GM19238 (cell line): ENCODE measurements around the gene ZMYND11.
"Not testable (repeated sequence)": the region's sequence is repeated elsewhere in the genome, so short reads cannot be mapped to it uniquely, and the experiment has no call there.

Experiments used
- DNase-seq: peaks from one replicate; pipeline ENCODE4 v3.0.0; 2011; ENCODE audit warnings: low spot score; ENCODE audit not compliant: insufficient read length

The ZMYND11 gene

DNA sequence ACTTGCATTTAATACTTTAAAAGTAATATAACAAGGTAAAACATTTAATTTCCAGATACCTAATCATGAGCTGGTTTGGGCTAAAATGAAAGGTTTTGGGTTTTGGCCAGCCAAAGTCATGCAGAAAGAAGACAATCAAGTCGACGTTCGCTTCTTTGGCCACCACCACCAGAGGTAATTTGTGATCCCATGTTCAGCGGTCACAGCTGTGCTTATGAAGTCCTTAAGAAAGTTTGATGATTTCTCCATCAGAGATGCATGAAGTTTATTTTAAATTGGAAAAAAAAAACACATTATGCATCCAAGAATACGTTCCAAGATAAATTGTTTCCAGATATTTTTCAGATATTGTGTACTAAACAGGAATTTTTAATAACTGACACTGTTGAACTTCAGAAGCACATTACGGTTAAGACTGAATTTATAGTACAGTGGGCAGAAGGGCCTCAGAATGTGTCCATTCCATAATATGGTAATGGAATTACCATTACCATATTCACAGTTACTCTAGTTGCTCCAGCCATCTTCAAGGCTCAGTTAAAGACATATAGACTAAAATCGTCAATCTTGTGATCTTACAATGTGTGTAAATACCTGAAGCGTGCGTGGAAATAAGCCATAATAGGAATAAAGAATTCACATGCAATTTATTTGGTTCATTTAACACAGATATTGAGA lies 106.8 kb downstream of the ZMYND11 start:
- no peak for DNase-seq

DNA sequence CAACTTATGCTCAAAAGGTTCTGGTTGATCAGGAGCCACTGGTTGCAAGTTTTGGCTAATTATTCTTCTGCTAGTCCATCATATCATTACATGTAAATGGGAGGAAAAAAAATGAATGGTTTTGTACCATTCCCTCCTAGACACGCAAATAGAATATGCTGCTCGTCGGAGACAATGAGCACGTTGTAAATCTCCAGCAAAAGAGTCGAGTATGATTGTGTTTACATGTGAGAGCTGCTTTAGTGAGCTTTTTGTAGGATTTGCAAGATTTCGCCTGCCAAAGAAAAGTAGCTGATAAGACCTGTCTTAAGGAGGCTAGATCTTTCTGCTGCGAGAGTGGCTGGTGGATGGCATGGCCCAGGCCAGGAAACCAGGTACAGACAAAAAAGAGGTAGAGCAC lies 109.0 kb downstream of the ZMYND11 start:
- DNase-seq: no peak

GRCh38 chr10:246431-246830 lies 111.2 kb downstream of the ZMYND11 start:
- DNase-seq: no peak

- DNase-seq: no peak
These were observed 112.2 kb downstream of the ZMYND11 start for GRCh38 chr10:247480-247879.

DNA sequence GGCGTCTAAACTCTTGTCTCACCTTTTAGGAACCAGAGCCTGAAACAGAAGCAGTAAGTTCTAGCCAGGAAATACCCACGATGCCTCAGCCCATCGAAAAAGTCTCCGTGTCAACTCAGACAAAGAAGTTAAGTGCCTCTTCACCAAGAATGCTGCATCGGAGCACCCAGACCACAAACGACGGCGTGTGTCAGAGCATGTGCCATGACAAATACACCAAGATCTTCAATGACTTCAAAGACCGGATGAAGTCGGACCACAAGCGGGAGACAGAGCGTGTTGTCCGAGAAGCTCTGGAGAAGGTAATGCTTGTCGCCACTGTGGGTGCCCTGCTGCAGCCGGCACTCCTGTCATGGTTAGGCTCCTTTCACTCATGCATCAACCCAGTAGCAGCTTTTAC lies 113.1 kb downstream of the ZMYND11 start:
- no peak for DNase-seq

GRCh38 chr10:251982-252582 lies 116.8 kb downstream of the ZMYND11 start:
- no peak for DNase-seq

DNA sequence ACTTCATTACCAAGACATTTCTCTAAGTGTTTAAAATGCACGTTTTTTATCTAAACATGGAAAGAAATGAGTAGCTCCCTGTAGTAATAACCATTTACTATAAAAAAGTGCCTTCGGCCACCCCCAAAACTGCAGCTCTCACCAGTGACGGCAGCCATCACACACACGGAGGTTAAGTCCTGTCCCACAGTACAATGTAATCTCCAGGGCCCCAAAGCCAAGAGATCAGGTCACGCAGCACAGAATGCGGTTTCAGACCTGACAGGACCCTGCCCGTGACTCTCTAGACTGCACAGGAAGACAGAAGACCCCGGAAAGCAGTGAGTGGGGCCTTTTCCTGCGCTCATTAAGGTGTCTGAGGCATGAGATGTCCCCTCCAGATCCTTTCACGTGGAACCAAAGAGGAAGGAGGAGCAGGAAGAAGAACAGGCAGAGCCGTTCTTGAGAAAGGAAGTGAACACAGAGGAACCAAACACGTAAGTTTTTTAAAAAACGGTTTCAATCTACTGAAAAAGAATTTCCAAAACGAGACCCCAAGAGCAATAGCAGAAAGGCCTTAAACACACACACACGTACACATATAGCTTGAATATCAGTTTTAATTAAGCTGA lies 125.7 kb downstream of the ZMYND11 start:
- no peak for DNase-seq

DNA sequence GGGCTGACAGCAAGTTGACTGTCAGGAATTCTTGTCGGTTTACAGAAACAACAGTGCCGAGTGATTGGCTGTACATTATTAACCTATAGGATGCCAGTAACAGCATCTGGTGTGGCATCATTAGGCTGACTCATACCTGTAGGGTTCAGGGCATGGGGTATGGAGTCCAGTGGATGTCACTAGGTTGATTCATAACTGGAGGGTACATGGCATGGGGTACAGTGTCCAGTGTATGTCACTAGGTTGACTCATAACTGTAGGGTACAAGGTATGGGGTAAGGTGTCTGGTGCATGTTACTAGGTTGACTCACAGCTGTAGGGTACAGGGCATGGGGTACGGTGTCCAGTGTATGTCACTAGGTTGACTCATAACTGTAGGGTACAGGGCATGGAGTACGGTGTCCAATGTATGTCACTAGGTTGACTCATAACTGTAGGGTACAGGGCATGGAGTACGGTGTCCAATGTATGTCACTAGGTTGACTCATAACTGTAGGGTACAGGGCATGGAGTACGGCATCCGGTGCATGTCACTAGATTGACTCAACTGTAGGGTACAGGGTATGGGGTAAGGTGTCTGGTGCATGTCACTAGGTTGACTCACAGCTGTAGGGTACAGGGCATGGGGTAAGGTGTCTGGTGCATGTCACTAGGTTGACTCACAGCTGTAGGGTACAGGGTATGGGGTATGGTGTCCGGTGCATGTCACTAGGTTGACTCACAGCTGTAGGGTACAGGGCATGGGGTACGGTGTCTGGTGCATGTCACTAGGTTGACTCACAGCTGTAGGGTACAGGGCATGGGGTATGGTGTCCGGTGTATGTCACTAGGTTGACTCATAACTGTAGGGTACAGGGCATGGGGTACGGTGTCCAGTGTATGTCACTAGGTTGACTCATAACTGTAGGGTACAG lies 129.2 kb downstream of the ZMYND11 start:
- not testable (repeated sequence) for DNase-seq

GRCh38 chr10:265074-265440 lies 129.8 kb downstream of the ZMYND11 start:
- not testable (repeated sequence) for DNase-seq

- DNase-seq: not testable (repeated sequence)
These were observed 130.7 kb downstream of the ZMYND11 start for GRCh38 chr10:265816-266588.

GRCh38 chr10:266974-267425 lies 131.7 kb downstream of the ZMYND11 start:
- DNase-seq: no peak

GRCh38 chr10:267705-268104 lies 132.4 kb downstream of the ZMYND11 start:
- DNase-seq: no peak

DNA sequence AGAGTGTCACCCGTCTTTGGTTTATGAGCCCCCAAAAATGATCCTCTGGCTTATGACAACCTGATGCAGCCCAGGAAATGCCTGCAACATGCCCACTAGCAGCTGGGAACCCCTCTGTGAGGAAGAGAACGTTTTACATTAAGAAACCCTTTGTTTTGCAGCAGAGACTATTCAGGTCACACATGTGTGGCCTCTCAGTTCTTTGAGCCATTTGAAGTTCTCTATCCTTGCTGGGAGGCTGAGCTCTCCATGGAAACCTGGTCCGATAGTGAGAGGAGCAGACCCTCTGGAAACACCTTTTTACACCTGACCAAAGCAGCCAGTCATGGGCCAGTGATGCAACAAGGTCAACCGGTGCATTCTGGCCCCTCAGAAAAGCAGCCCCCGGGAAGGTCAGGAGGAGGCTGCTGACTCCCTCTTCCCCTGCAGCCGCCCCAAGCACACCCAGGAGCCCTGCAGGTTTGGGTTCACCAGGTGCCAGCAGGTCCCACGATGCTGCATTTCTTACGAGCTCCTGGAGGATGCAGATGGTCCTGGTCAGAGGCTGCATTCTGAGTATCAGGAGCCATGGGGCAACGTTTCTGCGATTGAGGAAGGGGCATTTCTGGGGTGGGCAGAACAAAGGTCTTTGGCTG lies 134.3 kb downstream of the ZMYND11 start:
- DNase-seq: no peak

GRCh38 chr10:271201-271600 lies 135.9 kb downstream of the ZMYND11 start:
- no peak for DNase-seq

DNA sequence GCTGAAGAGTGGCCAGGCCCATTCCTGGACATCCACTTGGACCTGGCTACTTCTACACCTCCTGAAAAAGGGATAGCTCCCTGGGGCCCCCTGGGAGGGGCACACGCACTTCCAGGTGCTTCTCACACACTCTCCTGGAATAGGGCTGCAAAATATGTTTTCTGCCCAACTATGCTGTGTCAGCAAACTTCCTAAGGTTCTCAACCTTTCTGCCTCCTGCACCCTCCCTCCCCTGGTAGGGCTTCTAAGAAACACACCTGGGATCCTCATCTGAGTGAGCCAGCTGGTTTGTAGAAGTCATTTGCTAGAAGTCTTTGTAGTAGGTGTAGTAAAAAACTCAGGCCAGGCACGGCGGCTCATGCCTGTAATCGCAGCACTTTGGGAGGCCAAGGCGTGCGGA lies 136.5 kb downstream of the ZMYND11 start:
- DNase-seq: no peak

- DNase-seq: no peak
These were observed 137.8 kb downstream of the ZMYND11 start for GRCh38 chr10:273088-273487.

GRCh38 chr10:274866-275265 lies 139.6 kb downstream of the ZMYND11 start:
- no peak for DNase-seq

- no peak for DNase-seq
These were observed 140.4 kb downstream of the ZMYND11 start for GRCh38 chr10:275680-276079.

- DNase-seq: no peak
These were observed 142.7 kb downstream of the ZMYND11 start for GRCh38 chr10:277963-278362.

DNA sequence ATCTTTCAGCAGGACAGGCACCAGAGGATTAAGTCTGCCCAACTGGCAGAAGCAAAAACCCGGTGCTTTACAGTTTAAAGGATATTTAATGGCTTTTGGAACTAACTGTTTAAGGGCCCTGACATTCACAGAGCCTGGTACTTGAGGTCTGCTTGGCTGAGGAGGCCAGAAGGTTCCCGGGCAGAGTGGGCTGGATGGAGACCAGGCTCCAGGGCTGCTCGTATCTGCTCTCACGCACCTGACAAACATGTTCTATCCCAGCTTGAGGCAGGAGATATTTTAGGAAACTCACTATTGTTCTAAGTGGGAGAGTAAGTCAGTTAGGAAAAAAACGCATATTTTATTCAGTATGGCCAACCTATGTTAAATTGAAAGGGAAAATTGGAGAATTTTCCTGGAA lies 143.5 kb downstream of the ZMYND11 start:
- DNase-seq: no peak

DNA sequence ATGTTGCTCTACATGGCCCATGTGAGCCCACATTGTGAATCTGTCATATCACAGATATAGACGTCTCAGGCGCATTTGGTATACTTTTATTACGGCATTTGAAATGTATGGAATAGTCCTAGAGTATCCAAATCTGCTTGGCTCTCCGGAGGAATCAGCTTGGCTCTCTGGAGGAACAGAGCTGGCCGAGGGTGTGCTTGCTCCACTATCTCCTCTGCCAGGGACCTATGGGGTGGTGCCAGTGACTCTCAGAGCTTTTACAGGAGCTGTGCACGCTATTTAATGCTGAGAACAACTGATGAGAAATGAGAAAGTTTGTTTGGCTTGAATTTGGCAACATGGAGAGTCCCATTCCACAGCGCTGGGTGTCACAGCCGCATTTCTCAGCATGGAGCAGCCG lies 144.0 kb downstream of the ZMYND11 start:
- DNase-seq: no peak
